ENCODE data around the gene DYNLT4. TPM values are rescaled to one million over a fixed set of nuclear protein-coding genes. Genes with fewer than 3 reads are reported as not detected.
A peak's percentile ranks its signal among the peaks of the same experiment; 100 is the strongest.

The DYNLT4 gene
- total RNA-seq, 1 experiment from 2014 or later, result 0.54 TPM

- H3K9me3 ChIP-seq (ENCODE audit: low read depth, low read length, poor library complexity, severe bottlenecking), result no peaks in the 10 kb centered on the region
- no peaks in the 10 kb centered on the region for H3K27me3 ChIP-seq (replicated peaks; ENCODE audit: insufficient read depth, low read depth, low read length, poor library complexity)
- intact Hi-C loops (cut with micrococcal nuclease; ENCODE audit: unreplicated experiment), result loop anchor here (10.0 kb wide), 1 partner anchor 497 kb away; no protein-coding TSS in a partner anchor
- CTCF ChIA-PET, result interaction anchor here (0.6 kb wide), 1 partner anchor 80 kb away, joined by 3 read pairs; no protein-coding TSS in a partner anchor
- BruUV-seq (replicated peaks), result TSS peak; percentile 88
- no peak for TF ChIP-seq CTCF (conservative IDR thresholded peaks at IDR 0.05; ENCODE audit: low read depth, low read length)
- no peak for TF ChIP-seq EZH2 (IDR thresholded peaks at IDR 0.05; ENCODE audit: borderline replicate concordance, low read depth, low read length, poor library complexity, severe bottlenecking)
- peak; percentile 97 for DNase-seq (ENCODE audit: low spot score)
- H3K36me3 ChIP-seq (ENCODE audit: insufficient read depth, low read length, poor library complexity, severe bottlenecking), result peaks cover 9% of the 10 kb centered on the region
- H3K27ac ChIP-seq (ENCODE audit: low read depth, low read length, poor library complexity, severe bottlenecking), result peak overlapping the region; percentile 98
- peaks cover 55% of the 10 kb centered on the region for H3K4me1 ChIP-seq (ENCODE audit: insufficient read depth, low read length, poor library complexity, severe bottlenecking)
- POLR2A ChIA-PET (ENCODE audit: low non-redundant PET), result interaction anchor here (0.5 to 2.7 kb wide), 3 partner anchors 7 to 1248 kb away, joined by 3 to 18 read pairs (median 7); partner anchors contain the start of gene PLK3
- no peak overlapping the region for H3K4me3 ChIP-seq (ENCODE audit: low read depth, low read length, poor library complexity, severe bottlenecking)
These were observed 362 bp upstream of the DYNLT4 start for GRCh38 chr1:44807364-44808062.

- Histone ChIP-seq H3K9me3 (ENCODE audit: low read depth, low read length, poor library complexity, severe bottlenecking) (no peaks in the 10 kb centered on the region), H3K4me1 (ENCODE audit: insufficient read depth, low read length, poor library complexity, severe bottlenecking) (peaks cover 47% of the 10 kb centered on the region), H3K27ac (ENCODE audit: low read depth, low read length, poor library complexity, severe bottlenecking) (peak overlapping the region; percentile 98), H3K36me3 (ENCODE audit: insufficient read depth, low read length, poor library complexity, severe bottlenecking) (peaks cover 9% of the 10 kb centered on the region), H3K27me3 (replicated peaks; ENCODE audit: insufficient read depth, low read depth, low read length, poor library complexity) (no peaks in the 10 kb centered on the region), H3K4me3 (ENCODE audit: low read depth, low read length, poor library complexity, severe bottlenecking) (no peak overlapping the region)
- intact Hi-C loops (cut with micrococcal nuclease; ENCODE audit: unreplicated experiment), result loop anchor here (10.0 kb wide), 1 partner anchor 499 kb away; no protein-coding TSS in a partner anchor
- no peak for DNase-seq (ENCODE audit: low spot score)
- TF ChIP-seq EZH2 (IDR thresholded peaks at IDR 0.05; ENCODE audit: borderline replicate concordance, low read depth, low read length, poor library complexity, severe bottlenecking), result no peak
- ChIA-PET CTCF (no interaction called here), POLR2A (ENCODE audit: low non-redundant PET) (interaction anchor here (0.8 kb wide), 1 partner anchor 13 kb away, joined by 5 read pairs; no protein-coding TSS in a partner anchor)
- no TSS peak for BruUV-seq (replicated peaks)
These were observed 987 bp downstream of the DYNLT4 start for GRCh38 chr1:44806025-44806703.

GRCh38 chr1:44805311-44806024, 1.7 kb downstream of the DYNLT4 start:
- TF ChIP-seq CTCF (conservative IDR thresholded peaks at IDR 0.05; ENCODE audit: low read depth, low read length), result peak; percentile 34
- TF ChIP-seq EZH2 (IDR thresholded peaks at IDR 0.05; ENCODE audit: borderline replicate concordance, low read depth, low read length, poor library complexity, severe bottlenecking), result no peak
- no peak overlapping the region for H3K4me3 ChIP-seq (ENCODE audit: low read depth, low read length, poor library complexity, severe bottlenecking)
- peaks cover 44% of the 10 kb centered on the region for H3K4me1 ChIP-seq (ENCODE audit: insufficient read depth, low read length, poor library complexity, severe bottlenecking)
- BruUV-seq (replicated peaks), result no TSS peak
- peak overlapping the region; percentile 3 for H3K27ac ChIP-seq (ENCODE audit: low read depth, low read length, poor library complexity, severe bottlenecking)
- ChIA-PET CTCF (no interaction called here), POLR2A (ENCODE audit: low non-redundant PET) (interaction anchor here (0.6 kb wide), 1 partner anchor 14 kb away, joined by 6 read pairs; no protein-coding TSS in a partner anchor)
- intact Hi-C loops (cut with micrococcal nuclease; ENCODE audit: unreplicated experiment), result loop anchor here (10.0 kb wide), 1 partner anchor 499 kb away; no protein-coding TSS in a partner anchor
- peaks cover 9% of the 10 kb centered on the region for H3K36me3 ChIP-seq (ENCODE audit: insufficient read depth, low read length, poor library complexity, severe bottlenecking)
- H3K27me3 ChIP-seq (replicated peaks; ENCODE audit: insufficient read depth, low read depth, low read length, poor library complexity), result no peaks in the 10 kb centered on the region
- no peak for DNase-seq (ENCODE audit: low spot score)
- no peaks in the 10 kb centered on the region for H3K9me3 ChIP-seq (ENCODE audit: low read depth, low read length, poor library complexity, severe bottlenecking)
